BJ (cell line): ENCODE data around the gene SSH2. TPM values are rescaled to one million over a fixed set of nuclear protein-coding genes. Genes with fewer than 3 reads are reported as not detected.

Experiments used
- CTCF ChIA-PET: fragments of 350-600 bp; formaldehyde crosslinking; extraction: SDS; loops from one replicate; lab custom pipeline; 2021; ENCODE audit warnings: antibody characterized with exemption, inconsistent platforms; lab: Yijun Ruan, JAX
- POLR2A ChIA-PET: fragments of 300-600 bp; sonication (Branson Sonifier 250); formaldehyde crosslinking; extraction: SDS; loops from one replicate; lab custom pipeline; 2021; ENCODE audit warnings: antibody characterized with exemption; lab: Charles Lee
- DNase-seq: peaks from one replicate; pipeline ENCODE4 v3.0.0-alpha.2; 2011; ENCODE audit warnings: low read depth
- H3K27me3 ChIP-seq: 2 replicates; pipeline ENCODE4 v1.6.0; 2011; ENCODE audit warnings: low read length; ENCODE audit not compliant: control insufficient read depth, insufficient read depth
- H3K36me3 ChIP-seq: 2 replicates; pipeline ENCODE4 v1.5.1; 2011; ENCODE audit warnings: low read length; ENCODE audit not compliant: control insufficient read depth, insufficient read depth
- H3K4me3 ChIP-seq: 2 replicates; pipeline ENCODE4 v1.5.1; 2011; ENCODE audit warnings: low read depth, mild to moderate bottlenecking, control low read depth, low read length
- CTCF ChIP-seq: IDR thresholded peaks from 2 replicates; pipeline ENCODE4 v1.5.1; 2011; ENCODE audit warnings: low read depth, mild to moderate bottlenecking, control low read depth, inconsistent platforms, low read length, moderate library complexity; ENCODE audit not compliant: insufficient read depth
- polyA plus RNA-seq: library from polyadenylated mRNA; depleted of rRNA; stranded (reverse); fragments of >200 nt; gene quantifications from 2 replicates; pipeline ENCODE4 v1.2.3, GENCODE V29; 2011

Gene SSH2
- polyA plus RNA-seq, 1 experiment, result 5.7 TPM

GRCh38 chr17:29581583-29582253, 348.3 kb downstream of the SSH2 start:
- POLR2A ChIA-PET, result no interaction called here
- no peak for DNase-seq
- CTCF ChIA-PET, result interaction anchor here (0.6 to 5.6 kb wide), 14 partner anchors 10 to 512 kb away, joined by 3 to 61 read pairs (median 4); partner anchors contain the start of genes ANKRD13B and TAOK1

GRCh38 chr17:29579866-29580771, 349.9 kb downstream of the SSH2 start:
- Histone ChIP-seq H3K36me3 (peaks cover 34% of the 10 kb centered on the region), H3K27me3 (no peaks in the 10 kb centered on the region), H3K4me3 (no peak overlapping the region)
- DNase-seq, result no peak
- ChIA-PET POLR2A (interaction anchor here (0.6 kb wide), 1 partner anchor 159 kb away, joined by 3 read pairs; no protein-coding TSS in a partner anchor), CTCF (interaction anchor here (0.7 to 5.6 kb wide), 19 partner anchors 8 to 351 kb away, joined by 3 to 61 read pairs (median 4); partner anchors contain the start of gene ANKRD13B)
- peak; percentile 89 for TF ChIP-seq CTCF

More at GRCh38 chr17:29581583-29582253, 348.3 kb downstream of the SSH2 start:
- H3K27me3 ChIP-seq, result no peaks in the 10 kb centered on the region
- TF ChIP-seq CTCF, result no peak
- no peak overlapping the region for H3K4me3 ChIP-seq
- peaks cover 25% of the 10 kb centered on the region for H3K36me3 ChIP-seq

GRCh38 chr17:29578626-29579485, 351.2 kb downstream of the SSH2 start:
- Histone ChIP-seq H3K4me3 (no peak overlapping the region), H3K27me3 (no peaks in the 10 kb centered on the region), H3K36me3 (peaks cover 40% of the 10 kb centered on the region)
- CTCF ChIA-PET, result interaction anchor here (1.0 to 5.6 kb wide), 7 partner anchors 8 to 345 kb away, joined by 3 to 61 read pairs (median 4); partner anchors contain the start of gene ANKRD13B
- DNase-seq, result no peak
- POLR2A ChIA-PET, result no interaction called here
- TF ChIP-seq CTCF, result no peak

- no peaks in the 10 kb centered on the region for H3K27me3 ChIP-seq
- H3K4me3 ChIP-seq, result no peak overlapping the region
- peaks cover 36% of the 10 kb centered on the region for H3K36me3 ChIP-seq
- TF ChIP-seq CTCF, result no peak
- ChIA-PET POLR2A (no interaction called here), CTCF (interaction anchor here (0.5 to 6.7 kb wide), 4 partner anchors 9 to 377 kb away, joined by 3 to 59 read pairs (median 4); no protein-coding TSS in a partner anchor)
- no peak for DNase-seq
These were observed 352.4 kb downstream of the SSH2 start for GRCh38 chr17:29577385-29578211.
